GM12878 (cell line): ENCODE measurements around the gene TMEM259. TPM values are rescaled to one million over a fixed set of nuclear protein-coding genes. Genes with fewer than 3 reads are reported as not detected.

Experiments
- ATAC-seq: fragments of 200-7000 bp; cut with Tn5 transposase; 3 replicates; pipeline ENCODE4 v1.9.1; 2020; ENCODE audit warnings: mild to moderate bottlenecking, moderate library complexity
- BruUV-seq: library from RNA; stranded (reverse); fragments of 400-500 nt; replicated peaks from 2 replicates; lab custom pipeline; 2021; lab: Mats Ljungman, UMichigan
- CTCF ChIA-PET: fragments of 300-600 bp; sonication (Branson Sonifier 250); formaldehyde crosslinking; extraction: SDS; loops from one replicate; lab custom pipeline; 2021; ENCODE audit warnings: inconsistent platforms; lab: Yijun Ruan, JAX
- POLR2A ChIA-PET: fragments of 350-600 bp; formaldehyde crosslinking; extraction: SDS; loops from one replicate; lab custom pipeline; 2021; ENCODE audit warnings: inconsistent platforms; lab: Charles Lee
- RAD21 ChIA-PET: fragments of 300-600 bp; sonication (Branson Sonifier 250); formaldehyde crosslinking; loops from one replicate; lab custom pipeline; 2023; ENCODE audit warnings: antibody characterized with exemption; ENCODE audit not compliant: unreplicated experiment; lab: Charles Lee
- SMC1A ChIA-PET: fragments of 300-600 bp; sonication (Branson Sonifier 250); formaldehyde crosslinking; loops from one replicate; lab custom pipeline; 2023; ENCODE audit not compliant: unreplicated experiment, uncharacterized antibody; lab: Charles Lee
- DNase-seq: peaks from one replicate; pipeline ENCODE4 v3.0.0-alpha.2; 2011; ENCODE audit warnings: low read depth, low spot score
- FAIRE-seq: peaks from 3 replicates; lab custom pipeline; 2011; peaks lifted over from hg19 to GRCh38; lab: Jason Lieb, UNC
- H2AFZ ChIP-seq: 2 replicates; pipeline ENCODE4 v1.6.0; 2011; ENCODE audit warnings: low read depth, low read length, control low read depth; ENCODE audit not compliant: control insufficient read depth
- H3K27ac ChIP-seq: 2 replicates; pipeline ENCODE4 v1.5.1; 2011; ENCODE audit warnings: control low read depth; ENCODE audit not compliant: control insufficient read depth, insufficient read depth
- H3K27me3 ChIP-seq, 2 experiments: replicated peaks in 1 of 2; 2 replicates each; pipeline versions ENCODE4 v1.6.0 to v1.6.1; 2011; ENCODE audit warnings: low read length in 1 of 2; ENCODE audit not compliant: control insufficient read depth in 2 of 2, insufficient read depth in 2 of 2
- H3K36me3 ChIP-seq, 2 experiments: 2 replicates each; pipeline ENCODE4 v1.5.1; 2011; ENCODE audit warnings: low read length in 1 of 2; ENCODE audit not compliant: control insufficient read depth in 2 of 2, insufficient read depth in 2 of 2
- H3K4me1 ChIP-seq: 2 replicates; pipeline ENCODE4 v1.6.1; 2011; ENCODE audit warnings: mild to moderate bottlenecking, low read length, moderate library complexity, mixed read lengths; ENCODE audit not compliant: control insufficient read depth, insufficient read depth
- H3K4me2 ChIP-seq: 2 replicates; pipeline ENCODE4 v1.6.0; 2011; ENCODE audit warnings: control low read depth; ENCODE audit not compliant: control insufficient read depth, insufficient read depth
- H3K4me3 ChIP-seq: fragments of 200-600 bp; sonication (generic); 2 replicates; pipeline ENCODE4 v1.5.1; 2016
- H3K79me2 ChIP-seq: 2 replicates; pipeline ENCODE4 v1.6.0; 2011; ENCODE audit warnings: low read length; ENCODE audit not compliant: control insufficient read depth, insufficient read depth
- H3K9ac ChIP-seq: 2 replicates; pipeline ENCODE4 v1.8.0; 2011; ENCODE audit warnings: low read length, control low read depth, mixed read lengths; ENCODE audit not compliant: control insufficient read depth, insufficient read depth
- H3K9me3 ChIP-seq: replicated peaks from 3 replicates; pipeline ENCODE4 v1.5.1; 2011; ENCODE audit warnings: mild to moderate bottlenecking, low read length; ENCODE audit not compliant: control insufficient read depth, insufficient read depth
- H4K20me1 ChIP-seq: 2 replicates; pipeline ENCODE4 v1.6.0; 2011; ENCODE audit not compliant: control insufficient read depth, insufficient read depth
- BCL11A ChIP-seq: IDR thresholded peaks from 2 replicates; pipeline ENCODE4 v1.6.1; 2011; ENCODE audit warnings: low read depth, low read length
- BHLHE40 ChIP-seq, 2 experiments: fragments of 450-650 bp in 1 of 2; IDR thresholded peaks; 2 replicates each; pipeline ENCODE4 v1.6.1; 2011 to 2017; ENCODE audit warnings: low read depth in 2 of 2, borderline replicate concordance in 1 of 2, improper control_type of control experiment in 1 of 2, low read length in 1 of 2, mild to moderate bottlenecking in 1 of 2
- DPF2 ChIP-seq: fragments of 450-650 bp; IDR thresholded peaks from 2 replicates; pipeline ENCODE4 v1.6.1; 2017; ENCODE audit warnings: mild to moderate bottlenecking
- EED ChIP-seq: sonication (generic); IDR thresholded peaks from 2 replicates; pipeline ENCODE4 v1.6.1; 2016; ENCODE audit warnings: antibody characterized with exemption, low read depth
- IKZF2 ChIP-seq, 2 experiments: fragments of 450-650 bp; IDR thresholded peaks; 2 replicates each; pipeline ENCODE4 v1.6.1; 2017; ENCODE audit warnings: mild to moderate bottlenecking in 2 of 2, moderate library complexity in 2 of 2
- NFIC ChIP-seq: IDR thresholded peaks from 2 replicates; pipeline ENCODE4 v1.6.1; 2012; ENCODE audit warnings: low read depth, mild to moderate bottlenecking, inconsistent platforms, low read length, moderate library complexity
- NRF1 ChIP-seq: conservative IDR thresholded peaks from 2 replicates; pipeline ENCODE4 v1.6.1; 2011; ENCODE audit warnings: mild to moderate bottlenecking, low read depth, low read length, improper control_type of control experiment
- PKNOX1 ChIP-seq: fragments of 450-650 bp; IDR thresholded peaks from 2 replicates; pipeline ENCODE4 v1.6.1; 2016; ENCODE audit warnings: mild to moderate bottlenecking
- PML ChIP-seq: IDR thresholded peaks from 2 replicates; pipeline ENCODE4 v1.6.1; 2012; ENCODE audit warnings: low read length, inconsistent platforms
- POLR2A ChIP-seq: IDR thresholded peaks from 2 replicates; pipeline ENCODE4 v1.6.1; 2011; ENCODE audit warnings: low read depth, mild to moderate bottlenecking, low read length
- POLR2AphosphoS5 ChIP-seq: IDR thresholded peaks from 2 replicates; pipeline ENCODE4 v1.6.1; 2011; ENCODE audit warnings: mild to moderate bottlenecking, low read length, inconsistent platforms
- RBBP5 ChIP-seq: fragments of 200-600 bp; sonication (generic); conservative IDR thresholded peaks from 2 replicates; pipeline ENCODE4 v1.6.1; 2016
- SMAD1 ChIP-seq: fragments of 450-650 bp; IDR thresholded peaks from 2 replicates; pipeline ENCODE4 v1.6.1; 2018; ENCODE audit warnings: mild to moderate bottlenecking, low read depth; ENCODE audit not compliant: partially characterized antibody
- SPI1 ChIP-seq: IDR thresholded peaks from 2 replicates; pipeline ENCODE4 v1.6.1; 2011; ENCODE audit warnings: low read depth, mild to moderate bottlenecking, low read length, moderate library complexity, borderline replicate concordance; ENCODE audit not compliant: insufficient read depth
- ZBTB11 ChIP-seq: fragments of 450-650 bp; formaldehyde crosslinking; IDR thresholded peaks from 2 replicates; pipeline ENCODE4 v1.5.0; 2022; ENCODE audit warnings: mild to moderate bottlenecking, missing genetic modification characterization
- WGBS: methylation state at CpG from one replicate; pipeline ENCODE4 v1.1.6; 2016; ENCODE audit warnings: low lambda C conversion rate; ENCODE audit not compliant: insufficient replicate concordance, insufficient coverage; ENCODE audit errors: missing lambda C conversion rate; 5-methylcytosine and 5-hydroxymethylcytosine counted together
- in situ Hi-C: fragments of 300-500 bp; cut with MboI; formaldehyde crosslinking; loops from 9 replicates; pipeline ENCODE4 v1.14.3; 2018; ENCODE audit warnings: mixed read lengths
- intact Hi-C: fragments of 100-400 bp; cut with micrococcal nuclease; formaldehyde crosslinking; loops from one replicate; pipeline ENCODE4 v1.14.2; 2022; ENCODE audit not compliant: unreplicated experiment
- polyA plus RNA-seq, 11 experiments: library from polyadenylated mRNA; depleted of rRNA in 4 of 11; unstranded in 6 of 11; stranded (reverse) in 5 of 11; fragments of >200 nt; fragmentation: Nextera tagmentation in 4 of 11; fragmentation: Illumina TruSeq in 1 of 11; extraction: Ambion mirVana in 4 of 11; extraction: Trizol in 1 of 11; gene quantifications; 1 replicate in 1 of 11; 2 replicates in 10 of 11; pipeline versions ENCODE4 v1.2.1 to v1.2.3, GENCODE V29; 2011 to 2016; ENCODE audit warnings: inconsistent platforms in 2 of 11, missing spikeins in 2 of 11, low read depth in 1 of 11
- total RNA-seq, 4 experiments: library from RNA; depleted of rRNA in 3 of 4; stranded (reverse); fragments of >200 nt in 3 of 4; fragmentation: Illumina TruSeq in 1 of 4; extraction: Trizol in 1 of 4; gene quantifications; 2 replicates each; pipeline versions ENCODE4 v1.2.1 to v1.2.3, GENCODE V29; 2013 to 2021
- TF ChIP-seq, protein P1 (sequence below): fragments of 450-650 bp; IDR thresholded peaks from 2 replicates; pipeline ENCODE4 v1.6.1; 2017; ENCODE audit warnings: mild to moderate bottlenecking, low read depth, inconsistent platforms; ENCODE audit not compliant: poor library complexity, severe bottlenecking

TMEM259 gene
- total and polyA plus RNA-seq, 10 of the 15 experiments (the other 5 are each of a cell fraction or from before 2014, with no cell fraction given) = 0.43 to 184 (median 62.0) TPM

GRCh38 chr19:1028062-1028926, 7.4 kb upstream of the TMEM259 start:
- ChIA-PET POLR2A (interaction anchor here (0.9 to 4.7 kb wide), 11 partner anchors 9 to 157 kb away, joined by 3 to 83 read pairs (median 5); partner anchors contain the start of genes ABCA7, ARHGAP45, GPX4 and WDR18), SMC1A (interaction anchor here (1.6 to 2.9 kb wide), 2 partner anchors 9 to 11 kb away, joined by 4 to 22 read pairs; partner anchors contain the start of gene ABCA7), RAD21 (interaction anchor here (0.6 to 4.9 kb wide), 10 partner anchors 9 to 230 kb away, joined by 3 to 39 read pairs (median 3); partner anchors contain the start of genes ABCA7, ARHGAP45 and WDR18), CTCF (interaction anchor here (0.6 to 2.3 kb wide), 7 partner anchors 9 to 105 kb away, joined by 3 to 11 read pairs (median 4); no protein-coding TSS in a partner anchor)
- 3% methylated on average over 46 of the region's 58 CpGs for WGBS
- Histone ChIP-seq H3K4me3 (peak overlapping the region; percentile 90), H3K4me1 (peaks cover 6% of the 10 kb centered on the region), H3K79me2 (peaks cover 52% of the 10 kb centered on the region), H2AFZ (no peak overlapping the region), H3K4me2 (peak overlapping the region; percentile 95), H3K9me3 (no peaks in the 10 kb centered on the region), H3K27me3 (no peaks in the 10 kb centered on the region), H3K9ac (peak overlapping the region; percentile 90), H3K36me3 (peaks cover 8 to 14% of the 10 kb centered on the region in 2 experiments), H4K20me1 (0 out of 2 replicates have a peak, but pooled peaks cover 4% of the 10 kb centered on the region), H3K27ac (peak overlapping the region; percentile 92)
- FAIRE-seq = no peak
- intact Hi-C loops (no loop called here), in situ Hi-C loops (no loop called here)
- DNase-seq = no peak
- ATAC-seq = peak; percentile 78
- no TSS peak for BruUV-seq
- no peak for TF ChIP-seq NFIC
- no peak for TF ChIP-seq NRF1
- TF ChIP-seq POLR2AphosphoS5 = peak; percentile 43; the same call in 1 of the 2 replicates
- TF ChIP-seq EED = peak; percentile 41; the same call in 1 of the 2 replicates
- no peak for TF ChIP-seq PKNOX1
- no peak for TF ChIP-seq SMAD1
- no peak for TF ChIP-seq RBBP5
- TF ChIP-seq, protein P1, sequence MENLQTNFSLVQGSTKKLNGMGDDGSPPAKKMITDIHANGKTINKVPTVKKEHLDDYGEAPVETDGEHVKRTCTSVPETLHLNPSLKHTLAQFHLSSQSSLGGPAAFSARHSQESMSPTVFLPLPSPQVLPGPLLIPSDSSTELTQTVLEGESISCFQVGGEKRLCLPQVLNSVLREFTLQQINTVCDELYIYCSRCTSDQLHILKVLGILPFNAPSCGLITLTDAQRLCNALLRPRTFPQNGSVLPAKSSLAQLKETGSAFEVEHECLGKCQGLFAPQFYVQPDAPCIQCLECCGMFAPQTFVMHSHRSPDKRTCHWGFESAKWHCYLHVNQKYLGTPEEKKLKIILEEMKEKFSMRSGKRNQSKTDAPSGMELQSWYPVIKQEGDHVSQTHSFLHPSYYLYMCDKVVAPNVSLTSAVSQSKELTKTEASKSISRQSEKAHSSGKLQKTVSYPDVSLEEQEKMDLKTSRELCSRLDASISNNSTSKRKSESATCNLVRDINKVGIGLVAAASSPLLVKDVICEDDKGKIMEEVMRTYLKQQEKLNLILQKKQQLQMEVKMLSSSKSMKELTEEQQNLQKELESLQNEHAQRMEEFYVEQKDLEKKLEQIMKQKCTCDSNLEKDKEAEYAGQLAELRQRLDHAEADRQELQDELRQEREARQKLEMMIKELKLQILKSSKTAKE = no peak
- TF ChIP-seq PML = no peak; the same call in 1 of the 2 replicates
- TF ChIP-seq DPF2 = 0 out of 2 replicates have a peak, but pooled peaks have one; percentile 24
- TF ChIP-seq SPI1 = peak; percentile 43; the same call in 1 of the 2 replicates
- no peak for TF ChIP-seq BCL11A
- TF ChIP-seq POLR2A = peak; percentile 65; the same call in 1 of the 2 replicates
- 0 out of 4 replicates have a peak, but pooled peaks of 1 of the 2 experiments have one; percentile 5 for TF ChIP-seq BHLHE40 (IDR thresholded peaks at IDR 0.05; ENCODE audit: borderline replicate concordance in 1 of 2, low read depth in 2 of 2, low read length in 1 of 2)
- TF ChIP-seq ZBTB11 (CRISPR knock-in tag) = peak; percentile 48; the same call in 1 of the 2 replicates
- peak; percentile 12 to 66; a peak in 1 of 4 replicates for TF ChIP-seq IKZF2 (IDR thresholded peaks at IDR 0.05)
